ENCODE results near the gene MAP6.
A peak's percentile ranks its signal among the peaks of the same experiment; 100 is the strongest.

MAP6 gene

GRCh38 chr11:75565916-75566762, 102.7 kb downstream of the MAP6 start:
- DNase-seq, result no peak

GRCh38 chr11:75565221-75565814, 103.5 kb downstream of the MAP6 start:
- no peak for DNase-seq

- DNase-seq, result no peak
Measured at GRCh38 chr11:75563978-75564552, 104.8 kb downstream of the MAP6 start.

DNA sequence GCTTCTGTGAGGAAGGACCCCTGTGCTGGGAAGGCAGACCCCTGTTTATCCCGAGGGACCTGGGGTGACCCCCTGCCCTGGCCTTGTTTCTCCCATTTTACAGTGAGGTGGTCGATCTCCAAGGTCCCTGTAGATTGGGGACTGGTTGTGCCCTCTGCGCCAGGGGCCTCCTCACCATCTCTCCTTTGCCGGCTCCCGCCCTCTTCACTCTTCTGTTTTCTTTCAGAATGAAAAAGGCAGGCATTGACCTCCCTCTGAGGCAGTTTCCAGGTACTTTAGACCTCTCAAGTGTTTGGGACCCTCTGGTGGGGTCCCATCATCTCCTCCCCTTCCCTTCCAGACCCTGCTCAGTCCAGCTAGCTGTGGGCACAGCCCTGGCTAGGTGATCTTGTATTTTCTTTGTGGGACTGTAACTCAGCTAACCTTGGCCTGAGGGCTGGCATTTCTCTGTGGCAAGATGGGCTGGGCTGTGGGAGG, 105.3 kb downstream of the MAP6 start:
- no peak for DNase-seq

DNA sequence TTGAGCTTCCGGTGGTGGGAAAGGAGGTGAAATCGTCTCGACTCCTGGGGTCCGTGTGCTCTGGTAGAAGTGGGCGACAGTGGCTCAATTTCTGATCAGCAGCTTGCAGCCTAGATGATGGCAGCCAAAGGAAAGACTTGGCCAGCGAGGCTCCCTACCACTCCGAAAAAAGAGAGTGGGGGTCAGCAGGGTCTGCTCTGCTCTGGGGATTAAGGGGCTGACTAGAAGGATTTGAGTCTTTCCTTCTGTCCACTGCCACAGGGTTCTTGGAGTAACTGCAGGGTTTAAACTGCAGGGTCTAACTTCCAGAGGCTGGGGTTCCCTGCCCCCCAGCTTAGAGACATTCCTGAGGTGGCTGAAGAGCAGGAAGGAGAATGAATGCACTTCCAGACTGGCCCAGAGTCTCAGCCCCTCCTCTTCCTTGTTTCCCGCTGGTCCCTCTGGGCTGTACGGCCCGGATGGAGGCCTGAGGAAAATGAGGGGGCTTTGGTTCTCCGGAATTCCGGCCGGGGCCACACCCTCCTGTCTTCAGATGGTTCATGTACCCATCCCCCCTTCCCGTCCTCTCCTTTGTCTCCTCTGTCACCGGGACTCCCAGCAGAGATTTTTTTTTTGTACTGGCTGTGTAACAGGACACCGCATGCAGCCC, 105.9 kb downstream of the MAP6 start:
- DNase-seq, result peak in 1 of 4 experiments; percentile 27

DNA sequence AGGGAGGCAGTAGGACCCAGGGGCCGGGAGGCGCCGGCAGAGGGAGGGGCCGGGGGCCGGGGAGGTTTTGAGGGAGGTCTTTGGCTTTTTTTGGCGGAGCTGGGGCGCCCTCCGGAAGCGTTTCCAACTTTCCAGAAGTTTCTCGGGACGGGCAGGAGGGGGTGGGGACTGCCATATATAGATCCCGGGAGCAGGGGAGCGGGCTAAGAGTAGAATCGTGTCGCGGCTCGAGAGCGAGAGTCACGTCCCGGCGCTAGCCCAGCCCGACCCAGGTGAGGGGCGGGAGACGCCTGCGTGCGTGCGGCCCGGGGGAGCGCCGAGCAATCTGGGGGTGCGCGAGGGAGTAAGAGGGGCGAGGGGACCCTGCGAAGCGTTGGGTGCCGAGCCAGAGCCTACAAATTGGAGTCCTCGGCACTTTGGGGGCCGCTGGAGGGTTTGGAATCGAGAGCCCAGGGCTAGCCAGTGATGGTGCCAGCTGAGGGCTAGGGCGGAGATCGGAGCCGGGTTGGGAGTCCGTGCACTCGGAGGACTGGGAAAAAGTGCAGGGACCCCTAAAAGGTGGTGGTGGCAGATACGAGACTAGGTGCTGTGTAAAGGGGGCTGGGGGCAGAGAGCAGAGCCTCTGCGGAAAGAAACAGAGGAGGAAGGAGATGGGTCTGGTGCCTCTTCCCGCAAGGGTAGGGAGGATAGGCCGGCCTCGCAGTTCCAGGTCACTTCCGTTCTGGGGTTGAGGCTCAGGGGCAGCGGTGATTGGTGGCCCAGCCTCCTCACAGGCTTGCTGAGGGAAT, 106.6 kb downstream of the MAP6 start, which contains the start of gene SERPINH1:
Gene SERPINH1, plus strand, starts transcription at position 206 of the 788 bp plus-strand sequence. CDS start 4,097 bp downstream, outside the sequence.
- DNase-seq, result peak; percentile 73 to 88 (median 80)

- DNase-seq, result peak in 1 of 4 experiments; percentile 12
Measured at GRCh38 chr11:75561426-75562047, 107.3 kb downstream of the MAP6 start.

DNA sequence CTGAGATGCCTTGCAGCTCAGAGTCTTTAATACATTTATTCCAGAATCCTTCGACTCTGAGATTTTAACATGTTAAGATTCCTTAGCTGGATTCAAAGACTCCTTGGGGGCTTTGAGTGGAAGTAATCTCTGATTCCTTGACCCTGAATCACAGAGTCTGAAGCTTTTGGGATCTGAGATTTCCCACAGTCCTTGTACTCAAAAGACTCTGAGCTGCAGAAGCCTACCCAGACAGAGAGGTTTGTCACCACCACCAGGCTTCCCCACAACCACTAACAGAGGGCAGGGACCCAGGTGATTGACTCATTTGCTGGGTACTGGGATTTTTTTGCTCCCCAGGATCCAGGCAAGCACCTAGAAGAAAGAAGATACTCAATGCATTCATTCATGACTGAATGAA, 108.2 kb downstream of the MAP6 start:
- DNase-seq, result no peak

DNA sequence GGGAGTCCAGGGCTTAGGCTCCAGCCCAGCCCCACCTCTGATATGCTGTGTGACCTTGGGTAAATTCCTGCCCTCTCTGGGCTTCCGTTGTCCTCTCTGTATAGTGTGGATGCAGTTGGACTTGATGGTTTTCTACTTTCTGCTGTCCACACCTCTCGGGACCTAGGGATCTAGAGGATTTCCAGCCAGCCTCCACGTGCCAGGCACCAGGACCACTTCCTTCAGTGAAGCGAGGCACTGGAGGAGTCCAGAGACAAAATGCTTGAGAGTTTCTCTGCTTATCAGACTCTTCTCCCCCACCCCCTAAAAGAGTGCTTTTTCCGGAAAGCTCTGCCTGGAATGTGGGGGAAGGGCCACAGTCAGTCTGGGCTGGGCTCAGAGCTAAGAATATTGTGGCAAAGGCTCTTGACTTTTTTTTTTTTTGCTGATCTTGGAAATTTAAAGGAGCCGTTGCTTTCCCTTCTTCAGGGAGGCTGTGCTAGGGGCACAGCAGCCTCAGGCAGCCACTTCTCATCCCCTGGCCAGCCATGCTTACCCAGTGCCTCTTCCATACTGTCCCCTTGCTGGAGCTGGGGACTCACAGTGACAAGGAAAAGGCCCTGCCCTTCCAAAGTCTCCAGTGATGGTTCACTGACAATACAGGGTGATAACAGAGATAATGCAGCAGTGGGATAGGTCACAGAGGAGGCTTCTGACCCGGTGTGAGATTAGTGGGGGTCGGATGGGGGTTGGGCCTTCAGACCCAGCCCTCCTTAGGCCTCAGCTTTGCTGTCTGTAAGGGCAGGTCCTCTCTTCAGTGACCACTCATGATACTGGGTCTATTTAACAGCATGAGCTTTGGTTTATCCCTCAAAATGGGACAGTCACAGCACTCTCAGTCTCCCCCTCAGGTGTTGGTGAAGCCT, 109.6 kb downstream of the MAP6 start:
- DNase-seq, result no peak

DNA sequence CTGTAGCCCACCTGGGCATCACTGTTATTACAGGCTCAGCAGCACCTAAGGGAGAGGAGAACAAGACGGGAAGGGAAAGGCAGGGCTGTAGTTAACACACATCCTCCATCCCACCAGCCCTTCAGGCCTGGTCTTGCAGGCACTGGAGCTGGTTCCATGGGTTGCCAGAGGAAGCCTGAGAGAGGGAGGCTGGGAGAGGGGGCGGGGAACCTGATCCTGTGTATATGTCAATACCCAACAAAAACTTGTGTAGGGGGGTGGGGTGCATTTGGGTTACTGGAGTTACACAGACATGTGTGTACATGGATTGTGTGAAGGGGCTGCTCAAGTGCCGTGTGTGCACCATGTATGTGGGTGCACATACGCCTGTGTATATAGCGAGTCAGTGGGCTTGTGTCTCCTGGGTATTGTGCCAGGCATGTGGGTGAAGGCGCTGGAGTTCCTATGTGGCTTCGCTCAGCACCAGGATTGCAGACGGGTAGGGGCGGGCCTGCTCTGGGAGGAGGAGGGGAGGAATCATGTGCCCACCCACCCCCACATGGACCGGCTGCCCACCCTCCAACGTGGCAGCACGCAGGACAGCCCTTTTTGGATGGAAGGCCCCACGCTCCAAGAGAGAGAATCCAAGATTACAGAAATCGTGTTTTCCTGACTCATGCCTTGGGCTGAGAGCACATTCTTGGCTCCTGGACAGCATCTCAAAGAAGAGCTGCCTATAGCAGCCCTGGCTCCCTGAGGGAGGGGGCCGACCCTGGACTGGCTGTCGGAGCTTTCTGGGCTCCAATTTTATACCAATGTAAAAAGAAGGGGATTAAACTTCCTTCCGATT, 111.0 kb downstream of the MAP6 start:
- DNase-seq, result no peak

DNA sequence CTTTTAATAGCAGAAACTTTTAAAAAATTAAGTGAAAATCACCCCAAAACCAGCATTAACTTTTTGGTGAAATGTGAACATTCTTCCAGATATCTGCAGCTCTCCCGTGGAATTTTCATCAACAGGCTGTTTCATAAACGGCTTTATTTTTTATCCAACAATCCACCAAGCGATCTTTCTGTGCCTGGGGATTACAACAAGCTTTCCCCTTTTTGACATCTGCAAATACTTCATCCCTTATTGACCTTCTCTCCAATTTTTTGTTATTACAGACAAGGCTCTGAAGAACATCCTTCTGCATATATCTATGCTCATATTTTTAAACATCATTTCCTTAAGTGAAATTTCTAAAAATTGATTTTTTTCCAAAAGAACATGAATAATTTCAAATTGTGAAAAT, 112.6 kb downstream of the MAP6 start:
- DNase-seq, result no peak

DNA sequence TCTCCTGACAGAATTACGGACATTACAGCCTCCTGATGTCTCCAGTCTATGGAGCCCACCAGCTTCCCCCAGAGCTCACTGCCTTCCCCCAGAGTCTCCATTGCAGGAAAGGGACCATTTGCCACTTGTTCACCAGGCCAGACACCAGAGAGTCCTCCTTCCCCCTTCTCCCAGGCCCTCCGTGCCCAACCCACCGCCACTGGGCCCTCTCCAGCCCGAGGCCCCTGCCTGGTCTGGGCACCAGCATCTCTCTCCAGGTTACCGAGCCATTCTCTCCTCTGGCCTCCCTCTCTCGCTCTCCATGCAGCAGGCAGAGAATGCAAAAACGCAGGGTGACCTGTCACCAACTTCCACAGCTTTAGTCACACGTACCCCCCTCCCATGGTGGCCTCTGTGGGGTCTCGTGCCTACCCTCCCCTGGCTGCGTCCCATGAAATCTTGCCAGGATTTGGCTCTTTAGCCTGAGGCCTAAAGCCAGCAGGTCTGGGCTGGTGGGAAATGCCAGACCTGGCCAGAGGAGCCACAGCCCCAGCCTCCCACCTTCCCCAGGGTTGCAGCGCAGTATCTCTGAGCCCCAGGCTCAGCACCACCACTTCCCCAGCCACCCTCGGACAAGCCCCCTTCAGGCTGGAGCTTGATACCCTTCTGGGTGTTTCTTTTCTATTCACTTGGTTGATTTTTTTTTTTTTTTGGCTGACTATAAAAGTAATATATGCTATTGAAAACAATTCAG, 113.6 kb downstream of the MAP6 start:
- DNase-seq, result no peak

DNA sequence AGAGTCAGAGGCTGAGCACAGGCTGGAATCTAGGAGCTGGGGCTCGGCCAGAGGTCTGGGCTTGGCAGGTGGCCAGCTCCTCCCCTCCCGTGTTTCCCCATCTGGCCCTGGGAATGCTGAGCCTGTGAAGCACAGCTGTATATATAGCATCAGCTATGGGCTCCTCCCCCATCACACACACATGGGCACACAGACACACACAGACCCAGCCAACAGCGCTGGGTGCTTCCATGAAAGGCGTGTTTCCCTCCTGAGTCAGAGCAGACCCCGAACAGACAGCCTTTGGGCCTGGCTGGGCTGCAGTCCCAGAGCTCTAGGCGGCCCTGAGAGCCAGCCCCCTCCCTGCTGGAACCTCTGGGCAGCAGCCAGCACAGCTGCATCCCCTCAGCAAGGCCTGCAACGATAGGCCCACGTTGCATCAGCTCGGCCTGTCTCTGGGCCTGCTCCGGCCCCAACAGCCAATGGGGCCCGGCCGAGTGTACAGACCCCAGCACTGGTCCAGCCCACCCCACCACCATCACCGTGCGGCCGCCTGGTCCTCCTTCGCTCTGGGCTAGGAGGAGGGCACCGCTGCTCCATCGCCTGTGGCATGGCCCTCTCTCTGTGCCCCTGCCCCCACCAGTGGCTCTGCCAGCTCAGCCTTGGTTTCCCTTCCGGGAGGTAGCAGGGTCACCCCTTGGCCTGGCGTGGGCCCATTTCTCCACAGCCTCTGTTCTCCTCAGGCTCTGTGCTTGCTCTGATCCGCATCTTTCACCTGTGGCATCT, 114.4 kb downstream of the MAP6 start:
- DNase-seq, result no peak

- no peak for DNase-seq
Measured at GRCh38 chr11:75553889-75554257, 115.0 kb downstream of the MAP6 start.

GRCh38 chr11:75553182-75553581, 115.7 kb downstream of the MAP6 start:
- DNase-seq, result no peak

DNA sequence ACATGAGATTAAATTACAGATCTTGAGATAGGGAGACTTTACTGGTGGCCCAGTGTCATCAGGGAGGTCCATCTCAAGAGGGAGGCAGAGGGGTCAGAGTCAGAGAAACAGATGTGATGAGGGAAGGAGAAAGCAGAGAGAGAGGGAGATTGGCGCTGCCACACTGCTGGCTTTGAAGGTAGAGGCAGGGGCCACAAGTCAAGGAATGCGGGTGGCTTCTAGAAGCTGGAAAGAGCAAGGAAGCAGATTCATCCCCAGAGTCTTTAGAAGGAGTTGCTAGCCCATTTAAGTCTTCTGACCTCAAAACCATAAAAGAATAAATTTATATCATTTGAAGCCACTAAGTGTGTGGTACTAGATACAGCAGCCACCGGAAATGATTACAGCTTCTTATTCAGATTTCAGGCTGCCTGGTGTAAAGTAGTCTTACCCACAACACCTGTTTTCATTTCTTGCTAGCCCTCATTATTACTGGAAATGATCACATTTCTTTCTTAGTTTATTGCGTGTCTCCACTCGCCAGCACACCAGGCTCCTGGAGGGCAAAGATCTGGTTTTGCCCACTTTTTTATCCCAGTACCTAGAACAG, 119.4 kb downstream of the MAP6 start:
- DNase-seq, result no peak

- no peak for DNase-seq
Measured at GRCh38 chr11:75548595-75549272, 120.1 kb downstream of the MAP6 start.

Data from suppressor macrophage (primary cell).